ENCODE results near the gene TNFRSF12A.

GRCh38 chr16:3022208-3022683, 2.1 kb downstream of the TNFRSF12A start:
- TF ChIP-seq CTCF (IDR thresholded peaks at IDR 0.05) (no peak), EZH2phosphoT487 (IDR thresholded peaks at IDR 0.05) (no peak)
